GM04504 (cell line): Measurements from ENCODE around the gene SLC26A2.
A peak's percentile ranks its signal among the peaks of the same experiment; 100 is the strongest.
"Not testable (repeated sequence)": the region's sequence is repeated elsewhere in the genome, so short reads cannot be mapped to it uniquely, and the experiment has no call there.

Experiments used
- DNase-seq: peaks from one replicate; pipeline ENCODE4 v3.0.0-alpha.2; 2012; ENCODE audit warnings: low read depth

Gene SLC26A2

GRCh38 chr5:150006318-150006717 lies 45.8 kb downstream of the SLC26A2 start:
- DNase-seq: no peak

- DNase-seq: no peak
Measured at GRCh38 chr5:150007050-150007449, 46.5 kb downstream of the SLC26A2 start.

GRCh38 chr5:150009671-150010387 lies 49.3 kb downstream of the SLC26A2 start:
- DNase-seq: no peak

- no peak for DNase-seq
Measured at GRCh38 chr5:150013931-150014330, 53.4 kb downstream of the SLC26A2 start.

GRCh38 chr5:150014456-150014855 lies 53.9 kb downstream of the SLC26A2 start:
- no peak for DNase-seq

- DNase-seq: no peak
Measured at GRCh38 chr5:150015415-150015814, 54.9 kb downstream of the SLC26A2 start.

- DNase-seq: no peak
Measured at GRCh38 chr5:150016537-150016936, 56.0 kb downstream of the SLC26A2 start.

GRCh38 chr5:150017226-150018005 lies 56.9 kb downstream of the SLC26A2 start:
- DNase-seq: no peak

- no peak for DNase-seq
Measured at GRCh38 chr5:150020249-150020648, 59.7 kb downstream of the SLC26A2 start.

GRCh38 chr5:150021491-150022157 lies 61.1 kb downstream of the SLC26A2 start:
- DNase-seq: no peak

GRCh38 chr5:150022158-150022531 lies 61.6 kb downstream of the SLC26A2 start:
- peak; percentile 77 for DNase-seq

GRCh38 chr5:150022681-150023080 lies 62.1 kb downstream of the SLC26A2 start:
- no peak for DNase-seq

GRCh38 chr5:150023136-150023535 lies 62.6 kb downstream of the SLC26A2 start:
- DNase-seq: no peak

GRCh38 chr5:150024346-150024984 lies 63.9 kb downstream of the SLC26A2 start:
- DNase-seq: no peak

- no peak for DNase-seq
Measured at GRCh38 chr5:150026682-150027172, 66.2 kb downstream of the SLC26A2 start.

GRCh38 chr5:150028047-150028446 lies 67.5 kb downstream of the SLC26A2 start:
- not testable (repeated sequence) for DNase-seq

- no peak for DNase-seq
Measured at GRCh38 chr5:150033334-150033733, 72.8 kb downstream of the SLC26A2 start.

- peak; percentile 86 for DNase-seq
Measured at GRCh38 chr5:150034662-150035061, 74.1 kb downstream of the SLC26A2 start.

GRCh38 chr5:150035139-150035895 lies 74.8 kb downstream of the SLC26A2 start:
- DNase-seq: no peak

- peak; percentile 96 for DNase-seq
Measured at GRCh38 chr5:150036513-150036912, 76.0 kb downstream of the SLC26A2 start.
